Suprapubic skin (tissue), 3 donors: ENCODE data around the gene AMDHD2.

Experiments used
- CTCF ChIP-seq, 2 donors: fragments of 200-600 bp in 1 of 2; fragments of 450-650 bp in 1 of 2; sonication (generic) in 1 of 2; IDR thresholded peaks; one replicate each; pipeline ENCODE4 v1.5.1; 2016 to 2019; ENCODE audit warnings: antibody characterized with exemption in 2 of 2, mild to moderate bottlenecking in 1 of 2, moderate library complexity in 1 of 2
- EP300 ChIP-seq: sonication (generic); formaldehyde crosslinking; IDR thresholded peaks from one replicate; pipeline ENCODE4 v1.6.1; 2017; ENCODE audit warnings: antibody characterized with exemption
- POLR2A ChIP-seq, 2 donors: fragments of 450-650 bp; IDR thresholded peaks; one replicate each; pipeline ENCODE4 v1.6.1; 2017; ENCODE audit warnings: antibody characterized with exemption in 2 of 2, mild to moderate bottlenecking in 2 of 2, moderate library complexity in 2 of 2

- TF ChIP-seq POLR2A (IDR thresholded peaks at IDR 0.05) (no peak), CTCF (IDR thresholded peaks at IDR 0.05) (no peak), EP300 (no peak)
These were observed 4.9 kb upstream of the AMDHD2 start for GRCh38 chr16:2515180-2515851.
